Heart left ventricle (tissue), 16 donors: ENCODE measurements around the gene CHERP. TPM values are rescaled to one million over a fixed set of nuclear protein-coding genes. Genes with fewer than 3 reads are reported as not detected.

Experiments
- ATAC-seq, 4 donors: fragments of 200-7000 bp; cut with Tn5 transposase; one replicate each; pipeline ENCODE4 v1.9.1; 2020 to 2022; ENCODE audit warnings: moderate library complexity in 4 of 4, mild to moderate bottlenecking in 3 of 4, moderate number of reproducible peaks in 1 of 4
- DNase-seq, 5 donors: peaks; one replicate each; pipeline ENCODE4 v3.0.0-alpha.2; 2020
- H3K27ac ChIP-seq, 12 donors: fragments of 200-600 bp; sonication (generic) in 4 of 12; one replicate each; pipeline versions ENCODE4 v1.5.0 to v1.8.0; 2016 to 2022; ENCODE audit warnings: mild to moderate bottlenecking in 2 of 12
- H3K27me3 ChIP-seq, 9 donors: fragments of 200-600 bp; sonication (generic) in 2 of 9; one replicate each; pipeline versions ENCODE4 v1.5.1 to v1.8.0; 2016 to 2022; ENCODE audit warnings: mild to moderate bottlenecking in 3 of 9
- H3K36me3 ChIP-seq, 9 donors: fragments of 200-600 bp; sonication (generic) in 2 of 9; one replicate each; pipeline versions ENCODE4 v1.5.0 to v1.8.0; 2018 to 2022; ENCODE audit warnings: mild to moderate bottlenecking in 2 of 9
- H3K4me1 ChIP-seq, 12 donors: fragments of 200-600 bp; sonication (generic) in 4 of 12; one replicate each; pipeline versions ENCODE4 v1.5.0 to v1.8.0; 2016 to 2022; ENCODE audit warnings: mild to moderate bottlenecking in 3 of 12
- H3K4me3 ChIP-seq, 12 donors: fragments of 200-600 bp; sonication (generic) in 4 of 12; one replicate each; pipeline versions ENCODE4 v1.5.0 to v1.8.0; 2017 to 2022; ENCODE audit warnings: mild to moderate bottlenecking in 9 of 12, moderate library complexity in 4 of 12
- H3K9me3 ChIP-seq, 12 donors: fragments of 200-600 bp; sonication (generic) in 4 of 12; one replicate each; pipeline versions ENCODE4 v1.5.0 to v1.8.0; 2016 to 2022; ENCODE audit warnings: mild to moderate bottlenecking in 1 of 12
- POLR2A ChIP-seq, 2 donors: fragments of 450-650 bp; IDR thresholded peaks; one replicate each; pipeline ENCODE4 v1.6.1; 2017; ENCODE audit warnings: antibody characterized with exemption in 2 of 2, mild to moderate bottlenecking in 2 of 2, moderate library complexity in 2 of 2
- WGBS, 4 donors: extraction: QIAGEN DNeasy Blood & Tissue Kit in 2 of 4; methylation state at CpG; one replicate each; pipeline versions ENCODE4 v1.1.5 to v1.1.7; 2013 to 2018; 5-methylcytosine and 5-hydroxymethylcytosine counted together
- intact Hi-C, 10 donors: fragments of 100-400 bp; cut with DNase I; formaldehyde crosslinking; loops; one replicate each; pipeline versions ENCODE4 v1.11.1 to v1.14.2; 2022
- polyA plus RNA-seq, 2 donors: library from polyadenylated mRNA; stranded (reverse); fragments of 200-250 nt; gene quantifications; one replicate each; pipeline ENCODE4 v1.2.3, GENCODE V29; 2013
- total RNA-seq, 9 donors: library from RNA; depleted of rRNA in 2 of 9; stranded (reverse); fragments of >200 nt in 2 of 9; fragmentation: NEBNext Ultra II Directional in 3 of 9; extraction: Animal tissue kit (Norgen Biotek cat#: 25700) in 3 of 9; gene quantifications; one replicate each; pipeline versions ENCODE4 v1.1.0 to v1.2.4, GENCODE V29; 2016 to 2023
- TF ChIP-seq, protein P1 (sequence below), 12 donors: fragments of 200-600 bp; sonication (generic) in 4 of 12; IDR thresholded peaks; one replicate each; pipeline versions ENCODE4 v1.5.0 to v1.8.0; 2018 to 2022; ENCODE audit warnings: antibody characterized with exemption in 12 of 12, mild to moderate bottlenecking in 5 of 12
- donor health status: ischemic (EF 13 %, LVEDD 7.1; RV severe dilation, severe dysfunction).
- donor health status: healthy with polysubstance abuse.
- donor health status: DM: no; HTN: yes; CAD: no.
- donor health status: DM: no; HTN: no; CAD: no.
- donor health status: ischemic (EF 25% LVEDD 6.9; RV normal size, moderate dysfunction).
- donor health status: ischemic (EF 25% LVEDD 5.7; RV mildly dilated, moderate dysfunction).
- donor health status: healthy.
- donor health status: DM: yes; HTN: yes; CAD: no.
- donor health status: ischemic (EF 35%, LVEDD 5.7; RV mildly dilated, moderate dysfunction).
- donor health status: nonischemic (EF 11% LVEDD 7.7; RV severe dilation, severe dysfunction).
- donor health status: DM: yes; HTN: yes; CAD: no.
- donor health status: PGD.
- donor health status: ischemic (EF 29% LVEDD 5.4; RV normal size, mild dysfunction).
- donor health status: nonischemic (EF 23%, LVEDD 6.1; RV moderate dilation, normal function).

CHERP gene
- total and polyA plus RNA-seq, 11 donors = 5.7 to 24.6 (median 16.1) TPM

DNA sequence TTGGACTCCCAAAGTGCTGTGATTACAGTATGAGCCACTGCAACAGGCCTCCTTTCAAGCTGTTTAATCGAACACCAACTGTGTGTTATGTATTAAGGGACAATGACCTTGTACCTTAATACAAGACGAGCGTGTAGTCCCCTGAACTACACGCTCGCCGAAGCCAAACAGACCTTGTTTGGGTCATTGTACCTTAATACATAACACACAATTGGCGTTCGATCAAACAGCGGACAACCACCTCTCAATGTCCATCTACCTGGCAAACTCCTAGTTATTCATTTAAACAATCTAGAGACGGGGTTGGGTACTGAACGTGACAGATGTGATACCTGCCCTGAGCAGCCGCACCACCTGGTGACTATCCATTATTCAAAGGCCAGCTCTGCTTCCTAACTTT lies 1.3 kb downstream of the CHERP start:
- Histone ChIP-seq H3K9me3 (no peaks in the 10 kb centered on the region), H3K27me3 (no peaks in the 10 kb centered on the region), H3K27ac (peak overlapping the region in 1 of 12 donors; percentile 95), H3K4me1 (peaks cover 6 to 56% (median 33%) of the 10 kb centered on the region in 12 donors), H3K4me3 (peak overlapping the region in 9 of 12 donors; percentile 71 to 100 (median 94)), H3K36me3 (peaks cover 0 to 44% (median 27%) of the 10 kb centered on the region in 9 donors)
- intact Hi-C loops = loop anchor here in 2 of 10 donors (5.0 kb wide), 2 partner anchors 44 to 46 kb away; partner anchors contain the start of genes C19orf44 (in 1 of the 2) and CALR3 (in 1 of the 2)
- TF ChIP-seq, protein P1, sequence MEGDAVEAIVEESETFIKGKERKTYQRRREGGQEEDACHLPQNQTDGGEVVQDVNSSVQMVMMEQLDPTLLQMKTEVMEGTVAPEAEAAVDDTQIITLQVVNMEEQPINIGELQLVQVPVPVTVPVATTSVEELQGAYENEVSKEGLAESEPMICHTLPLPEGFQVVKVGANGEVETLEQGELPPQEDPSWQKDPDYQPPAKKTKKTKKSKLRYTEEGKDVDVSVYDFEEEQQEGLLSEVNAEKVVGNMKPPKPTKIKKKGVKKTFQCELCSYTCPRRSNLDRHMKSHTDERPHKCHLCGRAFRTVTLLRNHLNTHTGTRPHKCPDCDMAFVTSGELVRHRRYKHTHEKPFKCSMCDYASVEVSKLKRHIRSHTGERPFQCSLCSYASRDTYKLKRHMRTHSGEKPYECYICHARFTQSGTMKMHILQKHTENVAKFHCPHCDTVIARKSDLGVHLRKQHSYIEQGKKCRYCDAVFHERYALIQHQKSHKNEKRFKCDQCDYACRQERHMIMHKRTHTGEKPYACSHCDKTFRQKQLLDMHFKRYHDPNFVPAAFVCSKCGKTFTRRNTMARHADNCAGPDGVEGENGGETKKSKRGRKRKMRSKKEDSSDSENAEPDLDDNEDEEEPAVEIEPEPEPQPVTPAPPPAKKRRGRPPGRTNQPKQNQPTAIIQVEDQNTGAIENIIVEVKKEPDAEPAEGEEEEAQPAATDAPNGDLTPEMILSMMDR (IDR thresholded peaks at IDR 0.05) = no peak
- no peak for TF ChIP-seq POLR2A (IDR thresholded peaks at IDR 0.05)
- no peak for ATAC-seq
- DNase-seq = no peak
- 81 to 84% (median 83%) methylated on average over 12 of the region's 12 CpGs for WGBS, 4 donors

DNA sequence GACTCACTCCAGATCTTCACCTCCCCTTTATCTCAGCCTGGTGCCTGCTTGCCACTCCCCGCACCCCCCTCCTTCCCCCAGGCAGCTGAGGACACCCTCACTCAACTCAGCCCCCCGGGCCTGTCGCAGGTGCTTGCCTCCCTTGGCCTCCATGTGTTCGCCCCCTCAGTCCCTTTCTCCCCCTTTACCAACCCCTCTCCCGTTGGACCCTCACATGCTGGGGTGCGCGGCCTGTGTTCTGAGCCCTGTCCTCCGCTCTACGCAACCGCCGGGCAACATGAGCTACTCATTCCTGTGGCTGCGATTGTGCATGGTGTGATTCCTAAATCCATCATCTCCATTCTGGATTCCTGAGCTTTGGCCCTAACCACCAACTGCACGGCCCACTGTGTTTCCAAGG lies 5.1 kb downstream of the CHERP start:
- no peak for DNase-seq
- no peak for ATAC-seq
- Histone ChIP-seq H3K36me3 (peaks cover 0 to 82% (median 66%) of the 10 kb centered on the region in 9 donors), H3K27me3 (no peaks in the 10 kb centered on the region), H3K27ac (no peak overlapping the region), H3K4me3 (no peak overlapping the region), H3K9me3 (no peaks in the 10 kb centered on the region), H3K4me1 (peaks cover 6 to 42% (median 20%) of the 10 kb centered on the region in 12 donors)
- 91 to 93% (median 91%) methylated on average over 13 of the region's 13 CpGs for WGBS, 4 donors
- TF ChIP-seq POLR2A (IDR thresholded peaks at IDR 0.05) = no peak
- TF ChIP-seq, protein P1 (IDR thresholded peaks at IDR 0.05) = no peak
- intact Hi-C loops = no loop called here

DNA sequence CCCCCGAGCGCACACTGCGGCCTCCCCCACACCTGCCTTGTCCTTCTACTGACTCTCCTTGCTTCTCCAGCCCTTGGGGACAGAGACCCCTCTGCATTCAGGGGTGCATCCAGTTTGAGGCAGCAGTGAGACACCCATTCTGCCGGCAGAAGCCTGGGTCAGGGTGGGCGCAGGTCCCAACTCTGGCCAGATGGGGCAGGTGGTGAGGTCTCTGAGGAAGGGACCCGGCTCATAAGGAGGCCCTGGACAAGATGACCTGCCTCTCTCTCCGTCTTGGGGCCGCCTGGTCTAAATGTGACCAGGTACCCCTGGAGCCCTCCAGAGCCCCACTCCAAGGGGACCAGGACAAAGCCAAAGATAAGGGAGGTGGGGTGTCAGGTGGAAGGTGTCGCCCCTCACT lies 6.1 kb downstream of the CHERP start:
- ATAC-seq = no peak
- TF ChIP-seq POLR2A (IDR thresholded peaks at IDR 0.05) = no peak
- TF ChIP-seq, protein P1 (IDR thresholded peaks at IDR 0.05) = no peak
- Histone ChIP-seq H3K4me1 (peaks cover 2 to 34% (median 15%) of the 10 kb centered on the region in 12 donors), H3K4me3 (no peak overlapping the region), H3K27ac (no peak overlapping the region), H3K9me3 (no peaks in the 10 kb centered on the region), H3K36me3 (peaks cover 3 to 92% (median 75%) of the 10 kb centered on the region in 9 donors), H3K27me3 (no peaks in the 10 kb centered on the region)
- DNase-seq = no peak
- intact Hi-C loops = no loop called here
- 90 to 94% (median 92%) methylated on average over 7 to 9 of the region's 9 CpGs for WGBS, 4 donors

DNA sequence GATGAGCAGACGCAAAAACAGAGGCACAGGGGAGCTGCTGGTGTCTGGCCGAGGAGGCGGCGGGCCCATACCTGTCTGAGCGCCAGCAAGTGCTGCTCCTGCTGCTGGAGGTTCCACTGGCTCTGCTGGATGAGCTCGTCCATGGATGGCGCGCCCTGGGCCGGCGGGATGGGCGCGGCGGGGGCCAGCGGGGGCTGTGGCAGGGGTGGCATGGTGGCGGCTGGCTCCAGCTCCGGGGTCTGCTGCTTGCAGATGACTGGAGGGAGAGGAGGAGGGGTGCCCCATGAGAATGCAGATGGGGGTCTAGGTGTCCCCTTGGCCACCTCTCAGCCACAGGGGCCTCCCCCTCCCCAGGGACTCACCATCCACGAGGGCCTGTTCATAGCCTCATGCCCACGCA lies 6.9 kb downstream of the CHERP start:
- Histone ChIP-seq H3K27ac (no peak overlapping the region), H3K4me1 (peaks cover 0 to 26% (median 8%) of the 10 kb centered on the region in 12 donors), H3K36me3 (peaks cover 3 to 96% (median 80%) of the 10 kb centered on the region in 9 donors), H3K27me3 (no peaks in the 10 kb centered on the region), H3K4me3 (no peak overlapping the region), H3K9me3 (no peaks in the 10 kb centered on the region)
- intact Hi-C loops = no loop called here
- ATAC-seq (peak in 1 of 4 donors; percentile 5), DNase-seq (no peak)
- TF ChIP-seq POLR2A (IDR thresholded peaks at IDR 0.05) = no peak
- TF ChIP-seq, protein P1 (IDR thresholded peaks at IDR 0.05) = no peak
- 92 to 96% (median 94%) methylated on average over 18 of the region's 18 CpGs for WGBS, 4 donors
